GM10847 (cell line): ENCODE data around the gene MRS2.

Source experiments
- POLR2A ChIP-seq: IDR thresholded peaks from 2 replicates; pipeline ENCODE4 v1.6.1; 2011; ENCODE audit not compliant: insufficient read length; ENCODE audit errors: extremely low read depth

The MRS2 gene

DNA sequence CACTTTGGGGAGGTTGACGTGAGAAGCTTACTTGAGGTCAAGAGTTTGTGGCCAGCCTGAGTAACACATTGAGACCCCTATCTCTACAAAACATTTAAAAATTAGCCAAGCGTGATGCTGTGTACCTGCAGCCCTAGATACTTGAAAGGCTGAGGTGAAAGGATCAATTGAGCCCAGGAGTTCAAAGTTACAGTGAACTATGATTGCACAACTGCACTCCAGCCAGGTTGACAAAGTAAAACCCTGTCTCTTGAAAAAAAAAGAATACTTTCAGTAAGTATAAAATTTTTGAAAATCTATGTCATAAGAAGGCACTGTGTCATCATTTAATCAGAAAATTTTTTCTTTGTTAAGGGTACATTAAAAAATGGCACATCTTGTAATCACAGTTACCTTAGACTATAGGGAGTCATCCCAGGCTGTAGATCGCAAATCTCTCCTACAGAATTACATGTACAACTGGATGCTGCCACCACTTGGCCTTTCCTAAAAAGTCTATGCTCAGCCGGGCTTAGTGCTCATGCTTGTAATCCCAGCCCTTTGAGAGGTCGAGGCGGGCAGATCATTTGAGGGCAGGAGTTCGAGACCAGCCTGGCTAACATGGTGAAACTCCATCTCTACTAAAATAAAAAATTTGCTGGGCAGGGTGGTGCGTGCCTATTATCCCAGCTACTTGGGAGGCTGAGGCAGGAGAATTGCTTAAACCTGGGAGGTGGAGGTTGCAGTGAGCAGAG, 17.0 kb upstream of the MRS2 start:
- no peak for TF ChIP-seq POLR2A

DNA sequence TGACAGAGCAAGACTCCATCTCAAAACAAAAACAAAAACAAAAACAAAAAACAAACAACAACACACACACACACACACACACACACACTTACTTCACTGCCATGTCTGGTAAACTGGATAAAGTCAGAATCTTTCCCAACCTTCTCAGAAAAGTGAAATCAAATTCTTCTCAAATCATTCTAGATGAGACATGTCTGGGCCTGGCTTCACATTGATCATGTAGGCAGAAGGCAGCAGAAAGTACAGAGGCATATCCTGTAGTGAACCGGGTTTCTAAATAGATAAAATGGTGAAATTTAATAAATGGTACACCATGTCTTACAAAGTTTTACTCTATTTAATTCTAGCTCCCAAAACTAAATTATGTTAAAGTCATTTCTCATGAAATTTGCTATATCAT, 14.9 kb upstream of the MRS2 start:
- TF ChIP-seq POLR2A, result no peak

- no peak for TF ChIP-seq POLR2A
Observed at GRCh38 chr6:24391208-24391607, 11.5 kb upstream of the MRS2 start.

- TF ChIP-seq POLR2A, result no peak
Observed at GRCh38 chr6:24391756-24392405, 10.9 kb upstream of the MRS2 start.

GRCh38 chr6:24394061-24394779, 8.5 kb upstream of the MRS2 start:
- no peak for TF ChIP-seq POLR2A

DNA sequence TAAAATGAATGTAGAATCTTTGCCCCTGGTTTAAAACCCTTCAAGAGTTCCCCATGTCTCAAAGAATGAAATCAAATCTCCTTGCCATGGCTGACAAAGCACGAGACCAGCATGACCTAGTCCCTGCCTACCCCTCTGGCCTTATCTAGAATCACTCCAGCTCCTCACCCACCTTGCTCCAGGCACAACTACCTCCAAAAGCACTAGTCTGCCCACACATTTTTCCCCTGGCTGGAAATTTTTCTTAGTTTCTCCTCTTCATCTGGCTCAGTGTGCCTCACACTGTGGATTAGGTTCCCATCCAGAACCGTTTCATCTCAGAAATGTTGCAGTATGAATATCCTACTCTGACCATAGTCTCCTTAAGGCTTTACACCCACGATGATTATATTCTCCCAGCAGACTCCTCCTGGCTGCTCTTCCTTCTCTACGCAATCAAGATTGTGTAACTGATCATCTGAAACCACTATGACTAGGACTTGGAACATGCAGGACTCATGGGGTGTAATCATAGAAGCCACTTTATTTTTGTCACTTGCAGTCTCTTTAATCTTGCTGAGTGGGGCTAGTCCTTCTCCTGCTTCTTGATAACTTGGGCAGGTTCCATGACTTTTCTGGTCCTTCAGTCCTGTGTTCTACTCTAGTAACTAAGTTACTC, 7.8 kb upstream of the MRS2 start:
- TF ChIP-seq POLR2A, result no peak

DNA sequence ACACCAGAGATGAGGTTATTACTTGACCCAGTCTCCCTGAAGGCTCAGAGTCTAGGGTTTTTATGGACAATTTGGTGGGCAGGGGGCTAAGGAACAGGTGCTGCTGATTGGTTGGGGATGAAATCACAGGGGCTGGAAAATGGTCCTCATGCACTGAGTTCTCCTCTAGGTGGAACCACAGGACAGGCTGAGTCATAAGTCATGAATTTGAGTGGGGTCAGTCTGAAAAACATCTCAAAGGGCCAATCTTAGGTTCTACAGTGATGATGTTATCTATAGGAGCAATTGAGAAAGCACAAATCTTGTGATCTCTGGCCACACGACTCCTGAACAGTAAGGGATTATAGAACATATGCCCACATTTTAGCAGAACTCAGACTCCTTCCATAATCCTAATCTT, 5.9 kb upstream of the MRS2 start:
- no peak for TF ChIP-seq POLR2A

GRCh38 chr6:24397631-24398030, 5.1 kb upstream of the MRS2 start:
- no peak for TF ChIP-seq POLR2A

- no peak for TF ChIP-seq POLR2A
Observed at GRCh38 chr6:24401458-24401857, 1.3 kb upstream of the MRS2 start.

DNA sequence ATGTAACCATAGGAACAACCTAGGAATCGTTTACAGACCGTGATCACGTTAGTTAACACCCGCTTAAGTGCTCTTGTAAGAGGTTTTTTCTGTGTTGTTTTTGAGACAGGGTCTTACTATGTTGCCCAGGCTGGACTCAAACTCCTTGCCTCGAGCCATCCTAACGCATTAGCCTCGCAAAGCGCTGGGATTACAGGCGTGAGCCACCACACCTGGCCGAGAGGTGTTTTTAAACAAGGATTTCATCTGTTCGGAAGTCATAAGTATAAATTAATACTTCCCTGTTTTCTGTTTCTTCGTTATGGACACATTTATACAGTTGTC, 727 bp downstream of the MRS2 start:
- no peak for TF ChIP-seq POLR2A

- TF ChIP-seq POLR2A, result no peak
Observed at GRCh38 chr6:24405262-24405661, 2.5 kb downstream of the MRS2 start.

GRCh38 chr6:24408719-24409410, 6.1 kb downstream of the MRS2 start:
- no peak for TF ChIP-seq POLR2A

- TF ChIP-seq POLR2A, result no peak
Observed at GRCh38 chr6:24410622-24411021, 7.9 kb downstream of the MRS2 start.

DNA sequence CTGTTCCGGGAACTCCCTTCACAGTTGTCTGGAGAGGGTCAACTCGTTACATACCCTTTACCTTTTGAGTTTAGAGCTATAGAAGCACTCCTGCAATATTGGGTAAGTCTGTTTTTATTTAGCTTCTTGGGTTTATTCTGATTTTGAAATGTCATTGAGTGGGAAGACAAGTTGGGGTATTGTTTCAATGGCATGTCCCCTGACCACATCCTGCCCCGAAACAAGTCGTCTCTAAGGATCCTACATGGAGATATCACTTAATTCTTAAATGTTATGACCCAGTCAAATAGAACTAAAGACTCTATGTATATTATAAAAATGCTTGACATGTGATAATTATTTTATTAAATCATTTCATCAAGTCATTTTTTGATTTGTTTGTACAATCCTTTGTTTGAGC, 9.6 kb downstream of the MRS2 start:
- no peak for TF ChIP-seq POLR2A

GRCh38 chr6:24415753-24416152, 13.0 kb downstream of the MRS2 start:
- no peak for TF ChIP-seq POLR2A
